Measurements from ENCODE around the gene SP4.

- TF ChIP-seq CTCF (IDR thresholded peaks at IDR 0.05) = no peak
- no peak for TF ChIP-seq EZH2 (IDR thresholded peaks at IDR 0.05; ENCODE audit: borderline replicate concordance, insufficient read depth, low read depth, low read length, poor library complexity, severe bottlenecking)
Observed at GRCh38 chr7:21383227-21384220, 44.4 kb upstream of the SP4 start.

Data from B cell (primary cell).